ENCODE measurements around the gene AFMID.
A peak's percentile ranks its signal among the peaks of the same experiment; 100 is the strongest.
"Not testable (repeated sequence)": the region's sequence is repeated elsewhere in the genome, so short reads cannot be mapped to it uniquely, and the experiment has no call there.

AFMID gene

GRCh38 chr17:78226759-78227454 is 39.7 kb downstream of the AFMID start:
- Histone ChIP-seq H3K4me3 (ENCODE audit: low read length) (no peak overlapping the region), H3K9ac (ENCODE audit: low read depth, low read length) (no peak overlapping the region), H3K27ac (ENCODE audit: low read depth, low read length) (no peak overlapping the region), H3K27me3 (ENCODE audit: insufficient read depth, low read length) (peaks cover 21% of the 10 kb centered on the region), H3K9me3 (ENCODE audit: insufficient read depth, low read depth, low read length) (no peaks in the 10 kb centered on the region), H3K36me3 (ENCODE audit: insufficient read depth, low read length) (peaks cover 30% of the 10 kb centered on the region), H3K4me1 (ENCODE audit: insufficient read depth, low read length) (no peaks in the 10 kb centered on the region)
- WGBS = 90% methylated on average over 20 of the region's 20 CpGs

- 94% methylated on average over 10 of the region's 10 CpGs for whole genome bisulfite sequencing
- Histone ChIP-seq H3K27me3 (ENCODE audit: insufficient read depth, low read length) (peaks cover 27% of the 10 kb centered on the region), H3K27ac (ENCODE audit: low read depth, low read length) (no peak overlapping the region), H3K4me1 (ENCODE audit: insufficient read depth, low read length) (no peaks in the 10 kb centered on the region), H3K9ac (ENCODE audit: low read depth, low read length) (no peak overlapping the region), H3K9me3 (ENCODE audit: insufficient read depth, low read depth, low read length) (no peaks in the 10 kb centered on the region), H3K4me3 (ENCODE audit: low read length) (no peak overlapping the region), H3K36me3 (ENCODE audit: insufficient read depth, low read length) (peaks cover 27% of the 10 kb centered on the region)
These were observed 40.3 kb downstream of the AFMID start for GRCh38 chr17:78227455-78227916.

GRCh38 chr17:78228176-78228575 is 41.0 kb downstream of the AFMID start:
- 89% methylated on average over 4 of the region's 4 CpGs for WGBS

GRCh38 chr17:78230252-78230962 is 43.2 kb downstream of the AFMID start:
- no peaks in the 10 kb centered on the region for H3K36me3 ChIP-seq (ENCODE audit: insufficient read depth, low read length)
- WGBS = 90% methylated on average over 10 of the region's 13 CpGs
- H3K4me3 ChIP-seq (ENCODE audit: low read length) = no peak overlapping the region
- no peaks in the 10 kb centered on the region for H3K9me3 ChIP-seq (ENCODE audit: insufficient read depth, low read depth, low read length)
- H3K27ac ChIP-seq (ENCODE audit: low read depth, low read length) = no peak overlapping the region
- no peak overlapping the region for H3K9ac ChIP-seq (ENCODE audit: low read depth, low read length)
- peaks cover 34% of the 10 kb centered on the region for H3K27me3 ChIP-seq (ENCODE audit: insufficient read depth, low read length)
- H3K4me1 ChIP-seq (ENCODE audit: insufficient read depth, low read length) = no peaks in the 10 kb centered on the region

More at GRCh38 chr17:78228176-78228575, 41.0 kb downstream of the AFMID start:
- Histone ChIP-seq H3K4me1 (ENCODE audit: insufficient read depth, low read length) (no peaks in the 10 kb centered on the region), H3K4me3 (ENCODE audit: low read length) (no peak overlapping the region), H3K9ac (ENCODE audit: low read depth, low read length) (no peak overlapping the region), H3K27ac (ENCODE audit: low read depth, low read length) (no peak overlapping the region), H3K9me3 (ENCODE audit: insufficient read depth, low read depth, low read length) (no peaks in the 10 kb centered on the region), H3K36me3 (ENCODE audit: insufficient read depth, low read length) (peaks cover 21% of the 10 kb centered on the region), H3K27me3 (ENCODE audit: insufficient read depth, low read length) (peaks cover 33% of the 10 kb centered on the region)

GRCh38 chr17:78230996-78231935 is 44.1 kb downstream of the AFMID start, which contains the start of gene TMEM235:
TMEM235 (plus strand) TSS chr17:78231631; CDS start chr17:78232024, 393 bp downstream.
- 27% methylated on average over 52 of the region's 52 CpGs for WGBS
- Histone ChIP-seq H3K27ac (ENCODE audit: low read depth, low read length) (no peak within 1 kb of the TSS), H3K27me3 (ENCODE audit: insufficient read depth, low read length) (peaks cover 34% of the 10 kb centered on the region), H3K9ac (ENCODE audit: low read depth, low read length) (peak within 1 kb of the TSS; percentile 50; the same call in 1 of the 2 replicates), H3K4me3 (ENCODE audit: low read length) (peak within 1 kb of the TSS; percentile 61), H3K4me1 (ENCODE audit: insufficient read depth, low read length) (no peaks in the 10 kb centered on the region), H3K9me3 (ENCODE audit: insufficient read depth, low read depth, low read length) (no peaks in the 10 kb centered on the region), H3K36me3 (ENCODE audit: insufficient read depth, low read length) (no peaks in the 10 kb centered on the region)

GRCh38 chr17:78231991-78232858 is 45.1 kb downstream of the AFMID start:
- Histone ChIP-seq H3K27me3 (ENCODE audit: insufficient read depth, low read length) (peaks cover 34% of the 10 kb centered on the region), H3K27ac (ENCODE audit: low read depth, low read length) (no peak overlapping the region), H3K4me3 (ENCODE audit: low read length) (peak overlapping the region; percentile 61), H3K9me3 (ENCODE audit: insufficient read depth, low read depth, low read length) (no peaks in the 10 kb centered on the region), H3K36me3 (ENCODE audit: insufficient read depth, low read length) (no peaks in the 10 kb centered on the region), H3K4me1 (ENCODE audit: insufficient read depth, low read length) (no peaks in the 10 kb centered on the region), H3K9ac (ENCODE audit: low read depth, low read length) (no peak overlapping the region)
- 15% methylated on average over 55 of the region's 55 CpGs for WGBS

GRCh38 chr17:78232859-78233173 is 45.7 kb downstream of the AFMID start:
- H3K27me3 ChIP-seq (ENCODE audit: insufficient read depth, low read length) = peaks cover 34% of the 10 kb centered on the region
- H3K36me3 ChIP-seq (ENCODE audit: insufficient read depth, low read length) = no peaks in the 10 kb centered on the region
- 91% methylated on average over 2 of the region's 2 CpGs for WGBS
- H3K9me3 ChIP-seq (ENCODE audit: insufficient read depth, low read depth, low read length) = no peaks in the 10 kb centered on the region
- no peaks in the 10 kb centered on the region for H3K4me1 ChIP-seq (ENCODE audit: insufficient read depth, low read length)
- no peak overlapping the region for H3K9ac ChIP-seq (ENCODE audit: low read depth, low read length)
- no peak overlapping the region for H3K27ac ChIP-seq (ENCODE audit: low read depth, low read length)
- peak overlapping the region; percentile 61; the same call in 1 of the 2 replicates for H3K4me3 ChIP-seq (ENCODE audit: low read length)

GRCh38 chr17:78233678-78234077 is 46.5 kb downstream of the AFMID start:
- whole genome bisulfite sequencing = 89% methylated on average over 9 of the region's 10 CpGs
- Histone ChIP-seq H3K9me3 (ENCODE audit: insufficient read depth, low read depth, low read length) (no peaks in the 10 kb centered on the region), H3K36me3 (ENCODE audit: insufficient read depth, low read length) (no peaks in the 10 kb centered on the region), H3K9ac (ENCODE audit: low read depth, low read length) (no peak overlapping the region), H3K4me1 (ENCODE audit: insufficient read depth, low read length) (no peaks in the 10 kb centered on the region), H3K27ac (ENCODE audit: low read depth, low read length) (no peak overlapping the region), H3K4me3 (ENCODE audit: low read length) (no peak overlapping the region), H3K27me3 (ENCODE audit: insufficient read depth, low read length) (peaks cover 34% of the 10 kb centered on the region)

- H3K9me3 ChIP-seq (ENCODE audit: insufficient read depth, low read depth, low read length) = no peaks in the 10 kb centered on the region
- H3K4me3 ChIP-seq (ENCODE audit: low read length) = no peak overlapping the region
- no peaks in the 10 kb centered on the region for H3K36me3 ChIP-seq (ENCODE audit: insufficient read depth, low read length)
- peaks cover 34% of the 10 kb centered on the region for H3K27me3 ChIP-seq (ENCODE audit: insufficient read depth, low read length)
- H3K4me1 ChIP-seq (ENCODE audit: insufficient read depth, low read length) = no peaks in the 10 kb centered on the region
- H3K27ac ChIP-seq (ENCODE audit: low read depth, low read length) = no peak overlapping the region
- no peak overlapping the region for H3K9ac ChIP-seq (ENCODE audit: low read depth, low read length)
- WGBS = 91% methylated on average over 17 of the region's 17 CpGs
These were observed 47.2 kb downstream of the AFMID start for GRCh38 chr17:78234261-78234865.

- not testable (repeated sequence) for H3K4me3 ChIP-seq (ENCODE audit: low read length); H3K9ac ChIP-seq (ENCODE audit: low read depth, low read length); H3K4me1 ChIP-seq (ENCODE audit: insufficient read depth, low read length); H3K36me3 ChIP-seq (ENCODE audit: insufficient read depth, low read length); H3K27ac ChIP-seq (ENCODE audit: low read depth, low read length); H3K9me3 ChIP-seq (ENCODE audit: insufficient read depth, low read depth, low read length)
- peaks cover 31% of the 10 kb centered on the region for H3K27me3 ChIP-seq (ENCODE audit: insufficient read depth, low read length)
- WGBS = 98% methylated on average over 6 of the region's 6 CpGs
These were observed 47.9 kb downstream of the AFMID start for GRCh38 chr17:78235022-78235421.

Data from HUES64 (cell line).